ENCODE measurements around the gene ASPM. TPM values are rescaled to one million over a fixed set of nuclear protein-coding genes. Genes with fewer than 3 reads are reported as not detected.

Gene ASPM
- total and polyA plus RNA-seq, 9 of the 15 experiments (the other 6 are each of a cell fraction or from before 2014, with no cell fraction given) = 22.7 to 84.4 (median 46.4) TPM

DNA sequence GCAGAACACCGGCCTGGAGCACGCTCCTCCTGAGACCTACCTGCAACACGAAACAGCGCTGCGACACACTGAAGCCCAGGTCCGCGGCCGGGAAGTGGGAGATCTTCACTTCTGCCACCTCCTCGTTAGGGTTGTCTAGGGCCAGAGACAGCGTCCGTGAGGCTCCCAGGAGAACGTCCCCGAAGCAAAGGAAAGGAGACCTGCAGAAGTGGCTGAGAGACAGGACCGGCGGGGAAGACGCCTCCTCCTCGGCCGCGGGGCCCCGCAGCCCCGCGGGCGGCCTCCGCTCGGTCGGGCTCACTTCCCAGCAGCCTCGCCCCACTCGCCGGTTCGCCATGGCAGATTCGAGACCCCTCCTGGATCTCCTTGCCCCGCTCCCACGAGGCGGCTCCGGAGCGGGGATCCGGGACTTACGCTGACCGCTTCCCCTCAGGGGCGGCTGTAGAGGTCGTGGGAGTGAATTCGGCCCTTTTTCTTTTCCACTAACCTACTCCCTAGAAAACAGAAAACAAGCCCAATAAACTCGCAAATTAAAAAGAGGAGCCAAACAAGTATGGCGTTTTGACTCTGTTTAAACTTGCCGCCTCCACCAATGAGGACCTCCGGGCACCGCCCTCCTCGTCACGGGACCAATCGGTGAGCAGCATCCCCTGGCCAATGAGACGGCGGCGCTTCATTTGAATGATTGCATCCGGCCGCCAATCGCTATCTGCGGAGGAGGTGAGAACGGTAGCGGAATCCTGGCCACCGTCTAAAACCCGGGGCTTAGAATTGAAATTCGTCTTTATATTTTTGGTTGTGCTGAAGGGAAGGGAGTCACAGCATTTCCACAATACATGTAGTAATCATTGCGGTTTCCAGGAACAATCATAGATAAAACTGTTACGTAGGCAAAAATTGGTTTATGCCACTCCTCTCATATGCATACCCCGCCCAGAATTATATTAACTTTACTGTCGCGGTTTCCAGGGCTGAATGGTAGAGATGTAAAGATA is at the start of gene ASPM (continued):
- TF ChIP-seq CEBPG (CRISPR knock-in tag; IDR thresholded peaks at IDR 0.05) (0 out of 2 replicates have a peak, but pooled peaks have one; percentile 9), CEBPG (tag; conservative IDR thresholded peaks at IDR 0.05 in 1 of 2, IDR thresholded peaks at IDR 0.05 in 1 of 2) (no peak), E2F6 (IDR thresholded peaks at IDR 0.05; ENCODE audit: borderline replicate concordance in 1 of 2, extremely low read depth in 1 of 2, insufficient read depth in 1 of 2, insufficient read length in 1 of 2, low read depth in 1 of 2, low read length in 1 of 2, poor library complexity in 1 of 2, severe bottlenecking in 1 of 2) (peak in 1 of 2 experiments; percentile 37), CHD2 (IDR thresholded peaks at IDR 0.05; ENCODE audit: low read depth, low read length) (peak; percentile 79), POLR2A (conservative IDR thresholded peaks at IDR 0.05) (peak; percentile 88), CC2D1A (IDR thresholded peaks at IDR 0.05) (peak; percentile 97), FOXK1 (CRISPR knock-in tag; IDR thresholded peaks at IDR 0.05; ENCODE audit: borderline replicate concordance) (no peak), DMBX1 (CRISPR knock-in tag; IDR thresholded peaks at IDR 0.05; ENCODE audit: borderline replicate concordance) (0 out of 2 replicates have a peak, but pooled peaks have one; percentile 41), ETV5 (CRISPR knock-in tag; IDR thresholded peaks at IDR 0.05; ENCODE audit: low read depth) (0 out of 2 replicates have a peak, but pooled peaks have one; percentile 7), ETV1 (tag; conservative IDR thresholded peaks at IDR 0.05; ENCODE audit: low read depth) (peak; percentile 82), L3MBTL2 (IDR thresholded peaks at IDR 0.05) (peak; percentile 83), ID3 (CRISPR knock-in tag; IDR thresholded peaks at IDR 0.05) (no peak), ID3 (tag; IDR thresholded peaks at IDR 0.05) (0 out of 2 replicates have a peak, but pooled peaks have one; percentile 40), NR2C1 (IDR thresholded peaks at IDR 0.05) (0 out of 2 replicates have a peak, but pooled peaks have one; percentile 27), NR2C1 (tag; IDR thresholded peaks at IDR 0.05) (no peak), RNF2 (IDR thresholded peaks at IDR 0.05) (peak; percentile 56; the same call in 1 of the 2 replicates), POLR3G (IDR thresholded peaks at IDR 0.05; ENCODE audit: extremely low read depth, insufficient read length, insufficient replicate concordance) (no peak), EGR1 (conservative IDR thresholded peaks at IDR 0.05) (peak; percentile 71), FOS (IDR thresholded peaks at IDR 0.05; ENCODE audit: extremely low read depth, insufficient read length) (peak; percentile 92), SMAD4 (CRISPR knock-in tag; conservative IDR thresholded peaks at IDR 0.05) (0 out of 2 replicates have a peak, but pooled peaks have one; percentile 41), SUPT5H (IDR thresholded peaks at IDR 0.05) (peak; percentile 75), AFF1 (IDR thresholded peaks at IDR 0.05; ENCODE audit: low read depth in 1 of 2, partially characterized antibody in 2 of 2) (peak; percentile 25), SRF (CRISPR knock-in tag; IDR thresholded peaks at IDR 0.05) (0 out of 4 replicates have a peak, but pooled peaks of 1 of the 2 experiments have one; percentile 26)
